Neutrophil (primary cell): ENCODE data around the gene NCAM2.

Experiments
- H3K27ac ChIP-seq: fragments of 200-600 bp; sonication (generic); 2 replicates; pipeline ENCODE4 v1.5.1; 2016; ENCODE audit warnings: mild to moderate bottlenecking, moderate library complexity
- H3K27me3 ChIP-seq: fragments of 200-600 bp; sonication (generic); 2 replicates; pipeline ENCODE4 v1.6.0; 2016; ENCODE audit warnings: mild to moderate bottlenecking
- H3K36me3 ChIP-seq: fragments of 200-600 bp; sonication (generic); 2 replicates; pipeline ENCODE4 v1.5.1; 2017
- H3K4me1 ChIP-seq, 2 experiments: fragments of 200-600 bp in 1 of 2; sonication (generic) in 1 of 2; 1 replicate in 1 of 2; 2 replicates in 1 of 2; pipeline versions ENCODE4 v1.5.1 to v1.6.1; 2013 to 2016; ENCODE audit warnings: low read depth in 1 of 2, low read length in 1 of 2, mild to moderate bottlenecking in 1 of 2, moderate library complexity in 1 of 2; ENCODE audit not compliant: control insufficient read depth in 1 of 2, insufficient read depth in 1 of 2
- H3K4me3 ChIP-seq, 2 experiments: fragments of 200-600 bp in 1 of 2; sonication (generic) in 1 of 2; 1 replicate in 1 of 2; 2 replicates in 1 of 2; pipeline ENCODE4 v1.5.1; 2013 to 2016; ENCODE audit warnings: low read depth in 1 of 2, low read length in 1 of 2, mild to moderate bottlenecking in 1 of 2, moderate library complexity in 1 of 2
- H3K9me3 ChIP-seq: fragments of 200-600 bp; sonication (generic); 2 replicates; pipeline ENCODE4 v1.5.1; 2016
- TF ChIP-seq, protein P1 (sequence below): fragments of 200-600 bp; sonication (generic); IDR thresholded peaks from 2 replicates; pipeline ENCODE4 v1.5.1; 2016; ENCODE audit warnings: antibody characterized with exemption

Gene NCAM2

DNA sequence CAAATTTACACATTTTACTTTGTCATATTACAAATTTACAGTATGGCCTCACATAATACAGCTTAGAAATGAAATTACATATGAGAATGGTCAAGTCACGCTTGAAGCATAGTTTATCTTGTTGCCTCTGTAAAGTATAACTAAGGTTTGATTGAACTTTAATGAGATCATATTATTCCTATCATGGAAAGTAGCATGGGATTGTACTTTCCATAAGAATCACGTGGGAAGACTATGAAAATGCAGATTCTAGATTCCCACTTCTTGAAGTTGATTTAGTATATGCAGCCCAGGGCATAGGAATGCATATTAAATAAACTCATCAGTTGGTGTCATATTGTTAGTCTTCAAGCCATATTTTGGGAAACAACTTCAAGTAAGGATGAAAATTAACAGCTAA, 342.8 kb downstream of the NCAM2 start:
- H3K9me3 ChIP-seq, result no peaks in the 10 kb centered on the region
- no peaks in the 10 kb centered on the region for H3K27me3 ChIP-seq
- TF ChIP-seq, protein P1, sequence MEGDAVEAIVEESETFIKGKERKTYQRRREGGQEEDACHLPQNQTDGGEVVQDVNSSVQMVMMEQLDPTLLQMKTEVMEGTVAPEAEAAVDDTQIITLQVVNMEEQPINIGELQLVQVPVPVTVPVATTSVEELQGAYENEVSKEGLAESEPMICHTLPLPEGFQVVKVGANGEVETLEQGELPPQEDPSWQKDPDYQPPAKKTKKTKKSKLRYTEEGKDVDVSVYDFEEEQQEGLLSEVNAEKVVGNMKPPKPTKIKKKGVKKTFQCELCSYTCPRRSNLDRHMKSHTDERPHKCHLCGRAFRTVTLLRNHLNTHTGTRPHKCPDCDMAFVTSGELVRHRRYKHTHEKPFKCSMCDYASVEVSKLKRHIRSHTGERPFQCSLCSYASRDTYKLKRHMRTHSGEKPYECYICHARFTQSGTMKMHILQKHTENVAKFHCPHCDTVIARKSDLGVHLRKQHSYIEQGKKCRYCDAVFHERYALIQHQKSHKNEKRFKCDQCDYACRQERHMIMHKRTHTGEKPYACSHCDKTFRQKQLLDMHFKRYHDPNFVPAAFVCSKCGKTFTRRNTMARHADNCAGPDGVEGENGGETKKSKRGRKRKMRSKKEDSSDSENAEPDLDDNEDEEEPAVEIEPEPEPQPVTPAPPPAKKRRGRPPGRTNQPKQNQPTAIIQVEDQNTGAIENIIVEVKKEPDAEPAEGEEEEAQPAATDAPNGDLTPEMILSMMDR, result no peak
- H3K27ac ChIP-seq, result no peak overlapping the region
- H3K36me3 ChIP-seq, result no peaks in the 10 kb centered on the region
- H3K4me3 ChIP-seq, result no peak overlapping the region
- no peaks in the 10 kb centered on the region for H3K4me1 ChIP-seq

DNA sequence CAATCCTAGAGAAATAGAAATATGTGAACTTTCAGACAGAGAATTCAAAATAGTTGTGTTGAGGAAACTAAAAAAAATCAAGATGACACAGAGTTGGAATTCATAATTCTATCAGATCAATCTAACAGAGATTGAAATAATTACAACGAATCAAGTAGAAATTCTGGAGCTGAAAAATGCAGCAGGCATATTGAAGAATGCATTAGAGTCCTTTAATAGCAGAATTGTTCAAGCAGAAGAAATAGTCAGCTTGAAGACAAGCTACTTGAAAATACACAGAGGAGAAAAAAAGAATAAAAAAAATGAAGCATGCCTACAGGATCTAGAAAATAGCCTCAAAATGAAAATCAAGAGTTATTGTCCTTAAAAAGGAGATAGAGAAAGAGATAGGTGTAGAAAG, 347.1 kb downstream of the NCAM2 start:
- Histone ChIP-seq H3K36me3 (no peaks in the 10 kb centered on the region), H3K27ac (no peak overlapping the region), H3K4me3 (no peak overlapping the region), H3K9me3 (no peaks in the 10 kb centered on the region), H3K4me1 (no peaks in the 10 kb centered on the region), H3K27me3 (no peaks in the 10 kb centered on the region)
- TF ChIP-seq, protein P1, result no peak

DNA sequence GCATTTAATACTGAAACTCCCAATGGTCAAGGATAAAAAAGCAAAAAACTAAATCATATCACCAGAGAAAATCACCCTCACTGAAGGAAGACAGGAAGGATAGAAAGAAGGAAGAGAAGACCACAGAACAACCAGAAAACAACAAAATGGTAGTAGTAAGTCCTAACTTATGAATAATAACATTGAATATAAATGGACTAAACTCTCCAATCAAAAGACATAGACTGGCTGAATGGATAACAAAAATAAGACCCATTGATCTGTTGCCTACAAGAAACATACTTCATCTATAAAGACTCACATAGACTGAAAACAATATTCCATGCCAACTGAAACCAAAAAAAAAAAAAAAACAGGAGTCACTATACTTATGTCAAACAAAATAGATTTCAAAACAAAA, 347.7 kb downstream of the NCAM2 start:
- TF ChIP-seq, protein P1, result no peak
- Histone ChIP-seq H3K36me3 (no peaks in the 10 kb centered on the region), H3K27me3 (no peaks in the 10 kb centered on the region), H3K4me1 (no peaks in the 10 kb centered on the region), H3K9me3 (no peaks in the 10 kb centered on the region), H3K4me3 (no peak overlapping the region), H3K27ac (no peak overlapping the region)

DNA sequence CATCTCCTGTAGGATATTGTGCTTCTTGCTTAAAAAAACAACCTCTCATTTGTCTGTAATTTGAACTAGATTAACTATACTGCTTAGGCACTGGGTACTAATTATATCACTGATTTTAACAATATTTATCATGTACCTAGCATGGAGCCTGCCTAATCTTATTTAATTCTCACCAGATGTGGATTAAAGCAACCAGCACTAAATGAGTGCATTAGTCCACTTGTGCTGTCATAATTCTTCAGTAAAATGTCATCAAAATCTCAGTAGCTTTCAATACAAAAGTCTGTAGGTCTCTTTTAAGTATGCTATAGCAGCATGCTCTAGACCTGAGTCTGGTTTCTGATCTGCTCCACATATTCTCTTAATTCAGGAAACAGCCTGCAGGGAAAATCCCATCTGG, 368.1 kb downstream of the NCAM2 start:
- no peak overlapping the region for H3K4me3 ChIP-seq
- no peak overlapping the region for H3K27ac ChIP-seq
- no peaks in the 10 kb centered on the region for H3K36me3 ChIP-seq
- no peaks in the 10 kb centered on the region for H3K4me1 ChIP-seq
- no peaks in the 10 kb centered on the region for H3K27me3 ChIP-seq
- H3K9me3 ChIP-seq, result no peaks in the 10 kb centered on the region
- TF ChIP-seq, protein P1, result no peak

DNA sequence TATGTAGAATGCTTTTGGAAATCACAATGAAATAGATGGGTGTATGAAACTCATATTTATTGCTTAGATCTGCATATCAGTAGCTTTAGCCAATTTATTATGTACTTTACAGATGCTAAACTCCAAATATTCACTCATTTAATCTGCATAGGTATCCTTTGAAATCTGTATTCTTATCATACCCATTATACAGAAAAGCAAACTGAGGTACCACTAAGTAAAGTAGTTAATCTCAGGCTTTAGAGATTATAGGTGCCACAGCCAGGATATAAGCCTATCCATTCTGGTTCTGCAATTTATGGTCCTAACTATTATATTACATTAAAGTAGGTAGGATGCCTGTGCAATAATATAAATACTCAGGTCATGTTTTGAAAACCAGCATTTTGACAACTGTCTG, 369.4 kb downstream of the NCAM2 start:
- Histone ChIP-seq H3K36me3 (no peaks in the 10 kb centered on the region), H3K27ac (no peak overlapping the region), H3K4me3 (no peak overlapping the region), H3K4me1 (no peaks in the 10 kb centered on the region), H3K27me3 (no peaks in the 10 kb centered on the region), H3K9me3 (no peaks in the 10 kb centered on the region)
- TF ChIP-seq, protein P1, result no peak

DNA sequence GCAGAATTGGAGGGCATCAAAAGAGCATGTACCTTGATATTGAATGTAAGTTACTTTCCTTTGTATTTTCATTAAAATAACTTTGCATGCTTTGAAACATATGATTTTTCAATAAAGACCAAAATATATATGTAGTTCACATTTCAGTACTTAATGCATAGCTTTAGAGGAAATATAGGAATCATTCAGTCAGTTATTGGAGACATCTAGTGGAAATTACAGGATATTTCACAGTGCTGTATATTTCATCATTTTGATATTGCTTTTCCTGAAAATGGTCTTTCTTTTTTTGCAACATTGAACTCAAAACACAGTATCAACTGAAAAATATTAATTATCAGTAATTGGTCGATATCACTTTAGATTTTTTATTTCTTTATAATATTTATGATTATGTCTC, 375.8 kb downstream of the NCAM2 start:
- Histone ChIP-seq H3K4me3 (no peak overlapping the region), H3K27me3 (no peaks in the 10 kb centered on the region), H3K9me3 (no peaks in the 10 kb centered on the region), H3K36me3 (no peaks in the 10 kb centered on the region), H3K27ac (no peak overlapping the region), H3K4me1 (no peaks in the 10 kb centered on the region)
- TF ChIP-seq, protein P1, result no peak
